Caco-2 (cell line): ENCODE data around the gene LYZ. TPM values are rescaled to one million over a fixed set of nuclear protein-coding genes. Genes with fewer than 3 reads are reported as not detected.

Source experiments
- BruUV-seq: library from RNA; stranded (reverse); fragments of 400-500 nt; replicated peaks from 2 replicates; lab custom pipeline; 2021; lab: Mats Ljungman, UMichigan
- CTCF ChIA-PET: fragments of 300-600 bp; sonication (Branson Sonifier 250); formaldehyde crosslinking; loops from one replicate; lab custom pipeline; 2022; ENCODE audit warnings: antibody characterized with exemption; lab: Charles Lee
- POLR2A ChIA-PET: fragments of 300-600 bp; sonication (Branson Sonifier 250); formaldehyde crosslinking; loops from one replicate; lab custom pipeline; 2022; ENCODE audit warnings: antibody characterized with exemption; lab: Charles Lee
- DNase-seq, 2 experiments: peaks; one replicate each; pipeline versions ENCODE4 v3.0.0 to v3.0.0-alpha.2; 2020 to 2022
- H3K27me3 ChIP-seq: replicated peaks from 2 replicates; pipeline ENCODE4 v1.6.0; 2011; ENCODE audit warnings: low read length; ENCODE audit not compliant: control insufficient read depth, insufficient read depth
- H3K36me3 ChIP-seq: 2 replicates; pipeline ENCODE4 v1.5.1; 2011; ENCODE audit warnings: low read length; ENCODE audit not compliant: control insufficient read depth, insufficient read depth
- H3K4me1 ChIP-seq: fragments of 250-450 bp; sonication (Bioruptor Pico); 2 replicates; pipeline ENCODE4 v1.5.1; 2020; ENCODE audit warnings: mild to moderate bottlenecking
- H3K4me3 ChIP-seq: 2 replicates; pipeline ENCODE4 v1.5.1; 2011; ENCODE audit warnings: low read depth, mild to moderate bottlenecking, control low read depth, low read length
- H3K9me3 ChIP-seq: fragments of 250-450 bp; sonication (Bioruptor Pico); 2 replicates; pipeline ENCODE4 v1.5.1; 2020; ENCODE audit warnings: mild to moderate bottlenecking, moderate library complexity
- H3K27ac Mint-ChIP-seq: one replicate; pipeline ENCODE4 v1.8.0; 2022; ENCODE audit warnings: mixed read lengths; ENCODE audit not compliant: unreplicated experiment
- H3K27me3 Mint-ChIP-seq: one replicate; pipeline ENCODE4 v1.8.0; 2022; ENCODE audit warnings: mixed read lengths; ENCODE audit not compliant: insufficient read depth, unreplicated experiment
- H3K36me3 Mint-ChIP-seq: one replicate; pipeline ENCODE4 v1.8.0; 2022; ENCODE audit warnings: mild to moderate bottlenecking, mixed read lengths; ENCODE audit not compliant: insufficient read depth, unreplicated experiment
- H3K4me1 Mint-ChIP-seq: one replicate; pipeline ENCODE4 v1.8.0; 2022; ENCODE audit warnings: low read depth, mixed read lengths; ENCODE audit not compliant: unreplicated experiment
- H3K4me3 Mint-ChIP-seq: one replicate; pipeline ENCODE4 v1.8.0; 2022; ENCODE audit warnings: mild to moderate bottlenecking, moderate library complexity, mixed read lengths; ENCODE audit not compliant: unreplicated experiment
- H3K9me3 Mint-ChIP-seq: one replicate; pipeline ENCODE4 v1.8.0; 2022; ENCODE audit warnings: mixed read lengths; ENCODE audit not compliant: unreplicated experiment
- intact Hi-C: fragments of 100-400 bp; cut with micrococcal nuclease; formaldehyde crosslinking; loops from one replicate; pipeline ENCODE4 v1.10.0; 2022; ENCODE audit not compliant: unreplicated experiment
- total RNA-seq: library from RNA; stranded (reverse); gene quantifications from 2 replicates; pipeline ENCODE4 v1.2.3, GENCODE V29; 2022
- TF ChIP-seq, protein P1 (sequence below), 2 experiments: fragments of 200-600 bp in 1 of 2; IDR thresholded peaks; 1 replicate in 1 of 2; 2 replicates in 1 of 2; pipeline versions ENCODE4 v1.5.1 to v1.8.0; 2011 to 2022; ENCODE audit warnings: antibody characterized with exemption in 1 of 2, control low read depth in 1 of 2, inconsistent platforms in 1 of 2, low read depth in 1 of 2, low read length in 1 of 2, mild to moderate bottlenecking in 1 of 2, moderate library complexity in 1 of 2; ENCODE audit not compliant: insufficient read depth in 1 of 2, severe bottlenecking in 1 of 2, unreplicated experiment in 1 of 2

LYZ gene
- total RNA-seq, 1 experiment from 2014 or later = 16.9 TPM

DNA sequence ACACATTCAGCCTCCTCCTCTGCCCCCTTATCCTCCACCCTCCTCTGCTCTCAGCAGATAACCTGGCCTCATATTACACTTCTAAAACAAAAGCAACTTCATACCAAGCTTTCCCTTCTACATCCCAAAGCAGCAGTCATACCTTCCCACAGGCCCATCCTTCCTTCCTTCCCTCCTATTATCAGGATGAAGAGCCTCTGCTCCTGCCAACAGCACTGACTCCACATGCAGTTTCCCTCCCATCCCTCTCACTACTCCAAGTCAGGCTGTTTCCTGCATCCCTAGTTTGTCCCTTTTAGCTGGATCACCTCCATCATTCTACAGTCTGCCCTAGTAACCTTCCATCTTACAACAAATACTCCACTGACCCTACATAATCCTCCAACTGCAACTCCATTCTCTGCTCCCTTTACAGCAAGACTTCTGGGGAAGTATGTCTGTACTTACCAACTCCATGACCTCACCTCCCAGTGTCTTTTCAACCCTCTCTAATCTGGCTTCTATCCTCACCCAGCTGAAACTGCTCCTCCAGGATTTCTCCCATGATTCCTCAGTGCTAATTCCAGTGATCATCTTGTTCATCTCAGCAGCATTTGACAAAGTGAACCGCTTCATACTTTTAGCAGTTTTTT, 6.5 kb downstream of the LYZ start:
- no TSS peak for BruUV-seq
- TF ChIP-seq, protein P1, sequence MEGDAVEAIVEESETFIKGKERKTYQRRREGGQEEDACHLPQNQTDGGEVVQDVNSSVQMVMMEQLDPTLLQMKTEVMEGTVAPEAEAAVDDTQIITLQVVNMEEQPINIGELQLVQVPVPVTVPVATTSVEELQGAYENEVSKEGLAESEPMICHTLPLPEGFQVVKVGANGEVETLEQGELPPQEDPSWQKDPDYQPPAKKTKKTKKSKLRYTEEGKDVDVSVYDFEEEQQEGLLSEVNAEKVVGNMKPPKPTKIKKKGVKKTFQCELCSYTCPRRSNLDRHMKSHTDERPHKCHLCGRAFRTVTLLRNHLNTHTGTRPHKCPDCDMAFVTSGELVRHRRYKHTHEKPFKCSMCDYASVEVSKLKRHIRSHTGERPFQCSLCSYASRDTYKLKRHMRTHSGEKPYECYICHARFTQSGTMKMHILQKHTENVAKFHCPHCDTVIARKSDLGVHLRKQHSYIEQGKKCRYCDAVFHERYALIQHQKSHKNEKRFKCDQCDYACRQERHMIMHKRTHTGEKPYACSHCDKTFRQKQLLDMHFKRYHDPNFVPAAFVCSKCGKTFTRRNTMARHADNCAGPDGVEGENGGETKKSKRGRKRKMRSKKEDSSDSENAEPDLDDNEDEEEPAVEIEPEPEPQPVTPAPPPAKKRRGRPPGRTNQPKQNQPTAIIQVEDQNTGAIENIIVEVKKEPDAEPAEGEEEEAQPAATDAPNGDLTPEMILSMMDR (IDR thresholded peaks at IDR 0.05; ENCODE audit: insufficient read depth in 1 of 2, low read depth in 1 of 2, low read length in 1 of 2, severe bottlenecking in 1 of 2, unreplicated experiment in 1 of 2) = no peak
- ChIA-PET CTCF (no interaction called here), POLR2A (no interaction called here)
- intact Hi-C loops = loop anchor here (5.0 to 10.0 kb wide), 2 partner anchors 118 to 520 kb away; partner anchors contain the start of gene FRS2
- H3K9me3 ChIP-seq = no peaks in the 10 kb centered on the region
- H3K36me3 Mint-ChIP-seq = peaks cover 13% of the 10 kb centered on the region
- H3K9me3 Mint-ChIP-seq = no peaks in the 10 kb centered on the region
- no peak overlapping the region for H3K4me3 Mint-ChIP-seq
- H3K27me3 ChIP-seq = no peaks in the 10 kb centered on the region
- H3K27ac Mint-ChIP-seq = peak overlapping the region; percentile 17
- H3K4me1 Mint-ChIP-seq = peaks cover 35% of the 10 kb centered on the region
- peaks cover 19% of the 10 kb centered on the region for H3K4me1 ChIP-seq
- H3K36me3 ChIP-seq = no peaks in the 10 kb centered on the region
- no peaks in the 10 kb centered on the region for H3K27me3 Mint-ChIP-seq
- no peak for DNase-seq
- no peak overlapping the region for H3K4me3 ChIP-seq

GRCh38 chr12:69355363-69356028, 7.3 kb downstream of the LYZ start:
- H3K4me1 Mint-ChIP-seq = peaks cover 36% of the 10 kb centered on the region
- Histone ChIP-seq H3K36me3 (no peaks in the 10 kb centered on the region), H3K9me3 (no peaks in the 10 kb centered on the region), H3K4me1 (peaks cover 19% of the 10 kb centered on the region), H3K27me3 (no peaks in the 10 kb centered on the region), H3K4me3 (no peak overlapping the region)
- DNase-seq = no peak
- intact Hi-C loops = loop anchor here (5.0 to 10.0 kb wide), 2 partner anchors 117 to 519 kb away; partner anchors contain the start of gene FRS2
- H3K27me3 Mint-ChIP-seq = no peaks in the 10 kb centered on the region
- TF ChIP-seq, protein P1 (IDR thresholded peaks at IDR 0.05; ENCODE audit: insufficient read depth in 1 of 2, low read depth in 1 of 2, low read length in 1 of 2, severe bottlenecking in 1 of 2, unreplicated experiment in 1 of 2) = no peak
- no TSS peak for BruUV-seq
- ChIA-PET POLR2A (no interaction called here), CTCF (no interaction called here)
- H3K36me3 Mint-ChIP-seq = peaks cover 21% of the 10 kb centered on the region
- no peak overlapping the region for H3K4me3 Mint-ChIP-seq
- no peaks in the 10 kb centered on the region for H3K9me3 Mint-ChIP-seq
- no peak overlapping the region for H3K27ac Mint-ChIP-seq

DNA sequence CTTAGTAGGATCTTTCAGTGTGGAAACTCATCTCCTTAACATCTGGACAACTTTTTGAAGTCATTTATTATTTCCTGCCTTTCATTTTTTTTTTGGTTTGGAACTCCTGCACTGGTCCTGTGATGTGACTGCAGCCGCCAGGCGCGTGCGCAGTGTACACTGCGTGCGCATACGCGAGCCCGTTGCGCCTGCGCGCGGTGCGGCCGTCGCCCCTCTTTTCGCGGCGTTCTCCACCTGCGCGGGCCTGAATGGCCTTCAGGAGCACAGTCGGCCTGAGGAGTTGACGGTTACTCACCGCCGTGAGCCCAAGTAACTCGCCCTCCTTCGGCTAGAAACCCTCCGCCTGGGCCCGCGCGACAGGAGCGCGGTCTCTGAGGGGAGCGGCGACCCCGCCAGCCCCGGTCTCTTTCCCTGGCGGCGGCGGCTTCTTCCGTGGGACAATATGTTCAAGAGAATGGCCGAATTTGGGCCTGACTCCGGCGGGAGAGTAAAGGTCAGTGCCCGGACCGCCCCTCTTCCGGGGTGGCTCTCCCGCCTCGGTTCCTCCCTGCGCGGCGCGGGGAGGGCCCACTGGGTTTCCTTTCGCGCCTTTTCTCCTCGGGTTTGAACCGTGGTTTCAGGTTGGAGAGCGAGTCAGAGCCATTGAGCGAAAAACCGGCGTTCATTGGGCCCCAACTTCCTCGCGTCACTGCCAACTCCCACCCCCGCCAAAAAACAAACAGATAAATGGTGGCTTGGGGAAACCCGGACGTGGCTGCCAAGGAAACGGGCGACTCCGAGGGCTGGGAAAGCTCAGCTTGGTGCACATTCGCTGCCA, 11.6 kb downstream of the LYZ start, which contains the start of gene YEATS4:
YEATS4 (plus strand) TSS at position 213 of the 817 bp plus-strand sequence; CDS start at position 443, 230 bp downstream.
- TF ChIP-seq, protein P1 (IDR thresholded peaks at IDR 0.05; ENCODE audit: insufficient read depth in 1 of 2, low read depth in 1 of 2, low read length in 1 of 2, severe bottlenecking in 1 of 2, unreplicated experiment in 1 of 2) = no peak
- BruUV-seq = TSS peak; percentile 96

More for the DNA sequence above, 11.6 kb downstream of the LYZ start, which contains the start of gene YEATS4:
- H3K9me3 Mint-ChIP-seq = no peaks in the 10 kb centered on the region
- H3K4me3 ChIP-seq = peak within 1 kb of the TSS; percentile 61
- H3K27me3 ChIP-seq = no peaks in the 10 kb centered on the region
- ChIA-PET POLR2A (interaction anchor here (0.6 to 1.3 kb wide), 5 partner anchors 19 to 29 kb away, joined by 3 to 6 read pairs (median 4); no protein-coding TSS in a partner anchor), CTCF (interaction anchor here (1.0 kb wide), 1 partner anchor 211 kb away, joined by 4 read pairs; no protein-coding TSS in a partner anchor)
- DNase-seq = peak; percentile 97 to 98
- H3K36me3 Mint-ChIP-seq = peaks cover 41% of the 10 kb centered on the region
- intact Hi-C loops = loop anchor here (1.0 to 10.0 kb wide), 7 partner anchors 27 to 515 kb away; partner anchors contain the start of genes CCT2 and FRS2
- H3K4me1 Mint-ChIP-seq = peaks cover 34% of the 10 kb centered on the region
- H3K36me3 ChIP-seq = no peaks in the 10 kb centered on the region
- H3K4me1 ChIP-seq = peaks cover 22% of the 10 kb centered on the region
- H3K9me3 ChIP-seq = no peaks in the 10 kb centered on the region
- H3K27me3 Mint-ChIP-seq = no peaks in the 10 kb centered on the region
- H3K27ac Mint-ChIP-seq = peak within 1 kb of the TSS; percentile 96
- H3K4me3 Mint-ChIP-seq = peak within 1 kb of the TSS; percentile 90
